Erythroblast (primary cell): ENCODE results near the gene PDLIM7.

Experiments used
- GATA1 ChIP-seq: IDR thresholded peaks from 2 replicates; pipeline ENCODE4 v1.6.1; 2011; ENCODE audit warnings: low read depth, mild to moderate bottlenecking, control low read depth, low read length, moderate library complexity
- POLR2A ChIP-seq: IDR thresholded peaks from 2 replicates; pipeline ENCODE4 v1.6.1; 2011; ENCODE audit warnings: mild to moderate bottlenecking, low read length

- no peak for TF ChIP-seq POLR2A
- no peak for TF ChIP-seq GATA1
Measured at GRCh38 chr5:177542816-177543465, 45.5 kb upstream of the PDLIM7 start.
